ENCODE measurements around the gene UTP14C. TPM values are rescaled to one million over a fixed set of nuclear protein-coding genes. Genes with fewer than 3 reads are reported as not detected.
A peak's percentile ranks its signal among the peaks of the same experiment; 100 is the strongest.

The UTP14C gene
- total RNA-seq, 1 donor from 2014 or later: 22.3 TPM

- no peak for TF ChIP-seq CTCF (IDR thresholded peaks at IDR 0.05)
- Mint-ChIP-seq H3K4me1 (ENCODE audit: low read depth) (peaks cover 5% of the 10 kb centered on the region), H3K27ac (ENCODE audit: unreplicated experiment) (no peak overlapping the region), H3K27me3 (ENCODE audit: low read depth) (no peaks in the 10 kb centered on the region), H3K4me3 (ENCODE audit: unreplicated experiment) (no peak overlapping the region), H3K9me3 (ENCODE audit: low read depth) (no peaks in the 10 kb centered on the region), H3K36me3 (ENCODE audit: low read depth) (no peaks in the 10 kb centered on the region)
- no peak for DNase-seq (ENCODE audit: low spot score)
These were observed 20.9 kb upstream of the UTP14C start for GRCh38 chr13:52003541-52003940.

- H3K4me1 Mint-ChIP-seq (ENCODE audit: low read depth): peaks cover 4% of the 10 kb centered on the region
- H3K27ac Mint-ChIP-seq (ENCODE audit: unreplicated experiment): no peak overlapping the region
These were observed 19.9 kb upstream of the UTP14C start for GRCh38 chr13:52004511-52005170.

DNA sequence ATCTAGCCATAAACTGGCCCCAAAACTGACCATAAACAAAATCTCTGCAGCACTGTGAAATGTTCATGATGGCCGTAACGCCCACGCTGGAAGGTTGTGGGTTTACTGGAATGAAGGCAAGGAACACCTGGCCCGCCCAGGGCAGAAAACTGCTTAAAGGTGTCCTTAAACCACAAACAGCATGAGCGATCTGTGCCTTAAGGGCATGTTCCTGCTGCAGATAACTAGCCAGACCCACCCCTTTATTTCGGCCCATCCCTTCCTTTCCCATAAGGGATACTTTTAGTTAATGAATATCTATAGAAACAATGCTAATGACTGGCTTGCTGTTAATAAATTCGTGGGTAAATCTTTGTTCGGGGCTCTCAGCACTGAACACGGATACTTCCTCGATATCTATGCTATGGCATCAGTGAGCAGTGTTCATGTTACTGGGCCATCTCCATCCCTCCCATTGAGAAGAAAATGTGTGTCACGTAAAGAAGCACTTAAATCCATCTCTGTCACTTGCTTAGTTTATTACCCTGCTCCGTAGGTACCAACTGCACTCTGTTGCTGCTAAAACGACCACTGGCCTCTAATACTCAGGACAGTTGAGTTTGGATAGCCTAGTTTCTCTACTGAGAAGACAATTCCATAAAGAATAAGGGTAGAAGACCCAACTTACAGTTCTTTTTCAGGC is 18.5 kb upstream of the UTP14C start:
- Mint-ChIP-seq H3K4me3 (ENCODE audit: unreplicated experiment) (no peak overlapping the region), H3K9me3 (ENCODE audit: low read depth) (no peaks in the 10 kb centered on the region), H3K27ac (ENCODE audit: unreplicated experiment) (no peak overlapping the region), H3K4me1 (ENCODE audit: low read depth) (peaks cover 14% of the 10 kb centered on the region), H3K36me3 (ENCODE audit: low read depth) (no peaks in the 10 kb centered on the region), H3K27me3 (ENCODE audit: low read depth) (no peaks in the 10 kb centered on the region)
- TF ChIP-seq CTCF (IDR thresholded peaks at IDR 0.05): no peak
- DNase-seq (ENCODE audit: low spot score): no peak

More at GRCh38 chr13:52004511-52005170, 19.9 kb upstream of the UTP14C start:
- no peaks in the 10 kb centered on the region for H3K36me3 Mint-ChIP-seq (ENCODE audit: low read depth)
- no peak overlapping the region for H3K4me3 Mint-ChIP-seq (ENCODE audit: unreplicated experiment)
- TF ChIP-seq CTCF (IDR thresholded peaks at IDR 0.05): peak; percentile 14
- H3K27me3 Mint-ChIP-seq (ENCODE audit: low read depth): no peaks in the 10 kb centered on the region
- H3K9me3 Mint-ChIP-seq (ENCODE audit: low read depth): no peaks in the 10 kb centered on the region
- no peak for DNase-seq (ENCODE audit: low spot score)

DNA sequence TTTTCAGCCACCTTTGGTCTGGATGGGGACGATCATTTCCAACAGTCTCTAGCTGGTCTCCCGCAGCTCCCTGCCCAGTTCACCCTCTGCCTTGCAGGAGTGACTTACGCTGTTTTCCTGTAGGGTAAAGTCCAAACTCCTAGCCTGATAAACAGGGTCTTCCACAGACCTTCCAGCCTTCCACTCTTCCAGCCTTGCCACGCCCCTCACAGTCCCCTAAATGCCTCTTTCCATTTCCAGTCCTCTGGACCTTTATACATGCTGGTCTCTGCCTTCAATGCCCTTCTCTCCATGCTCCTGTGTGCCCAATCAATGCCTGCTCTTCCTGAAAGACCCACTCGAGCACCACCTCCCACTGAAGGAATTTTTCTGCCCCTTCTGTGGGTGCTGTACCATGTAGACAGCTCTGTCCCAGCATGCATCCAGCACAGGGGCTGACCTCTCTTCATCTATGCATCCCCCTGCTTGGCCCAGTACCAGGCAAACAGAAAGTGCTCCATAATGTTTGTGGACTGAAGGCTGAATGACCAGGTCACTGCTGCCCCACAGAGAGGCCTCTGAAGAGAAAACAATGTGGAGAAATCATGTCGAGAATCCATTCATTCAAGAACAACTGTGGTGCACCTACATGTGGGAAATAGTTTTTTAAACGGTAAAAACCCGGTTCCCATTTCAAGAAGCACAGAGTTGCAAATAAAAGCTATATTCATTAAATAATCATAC is 17.8 kb upstream of the UTP14C start:
- no peaks in the 10 kb centered on the region for H3K9me3 Mint-ChIP-seq (ENCODE audit: low read depth)
- no peak for TF ChIP-seq CTCF (IDR thresholded peaks at IDR 0.05)
- no peaks in the 10 kb centered on the region for H3K27me3 Mint-ChIP-seq (ENCODE audit: low read depth)
- no peaks in the 10 kb centered on the region for H3K36me3 Mint-ChIP-seq (ENCODE audit: low read depth)
- no peak overlapping the region for H3K4me3 Mint-ChIP-seq (ENCODE audit: unreplicated experiment)
- H3K4me1 Mint-ChIP-seq (ENCODE audit: low read depth): peaks cover 18% of the 10 kb centered on the region
- no peak for DNase-seq (ENCODE audit: low spot score)
- no peak overlapping the region for H3K27ac Mint-ChIP-seq (ENCODE audit: unreplicated experiment)

DNA sequence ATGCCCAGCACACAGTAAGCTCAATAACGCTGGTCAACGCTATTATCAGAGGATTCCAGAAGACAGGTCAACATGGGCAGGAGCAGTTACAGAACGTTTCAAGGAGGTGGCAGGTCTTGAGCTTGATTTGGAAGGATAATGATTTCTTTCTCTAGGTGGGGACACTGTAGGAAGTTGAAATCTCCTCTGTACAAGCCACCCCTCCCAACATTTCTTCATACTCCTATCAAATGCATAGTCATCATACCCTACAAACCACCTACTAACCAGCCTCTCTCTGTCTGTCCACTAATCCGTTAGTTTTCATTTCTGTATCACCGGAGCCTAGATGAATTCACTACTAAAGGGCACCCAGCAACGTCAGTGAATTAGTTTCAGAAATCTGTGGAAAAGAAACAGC is 14.5 kb upstream of the UTP14C start:
- H3K4me1 Mint-ChIP-seq (ENCODE audit: low read depth): peaks cover 26% of the 10 kb centered on the region
- TF ChIP-seq CTCF (IDR thresholded peaks at IDR 0.05): no peak
- no peak for DNase-seq (ENCODE audit: low spot score)
- no peak overlapping the region for H3K4me3 Mint-ChIP-seq (ENCODE audit: unreplicated experiment)
- no peaks in the 10 kb centered on the region for H3K27me3 Mint-ChIP-seq (ENCODE audit: low read depth)
- no peak overlapping the region for H3K27ac Mint-ChIP-seq (ENCODE audit: unreplicated experiment)
- no peaks in the 10 kb centered on the region for H3K9me3 Mint-ChIP-seq (ENCODE audit: low read depth)
- H3K36me3 Mint-ChIP-seq (ENCODE audit: low read depth): no peaks in the 10 kb centered on the region

Data from chondrocyte (in vitro differentiated cells).